ENCODE results near the gene AXDND1. TPM values are rescaled to one million over a fixed set of nuclear protein-coding genes. Genes with fewer than 3 reads are reported as not detected.

Gene AXDND1
- total RNA-seq: 0.12 and 0.49 TPM in 2 replicates

GRCh38 chr1:179365342-179366092 is at the start of gene AXDND1:
Gene AXDND1, plus strand, starts transcription at chr1:179365971. Its CDS starts 539 bp downstream, at chr1:179366510.

GRCh38 chr1:179575497-179576314 is 209.9 kb downstream of the AXDND1 start, which contains the start of gene NPHS2:
Gene NPHS2, minus strand, starts transcription at chr1:179575948. Its CDS starts 84 bp downstream, at chr1:179575864.

GRCh38 chr1:179591592-179592580 is 226.1 kb downstream of the AXDND1 start, which contains the start of gene TDRD5:
Gene TDRD5, plus strand, starts transcription at chr1:179591832. Its CDS starts 784 bp downstream, at chr1:179592616.

Small RNA genes lying within 50 kb of the gene (small RNA-seq; reads per million reads assigned to genes)
- gene MEF2AP1 (not detected), gene RNU5F-2P (not detected)

Other genes starting within 250 kb of the AXDND1 start
- gene ABL2, start 136.3 kb upstream of the AXDND1 start, total RNA-seq: 96.9 and 110 TPM in 2 replicates
- 30.7 and 31.2 TPM in 2 replicates for gene SOAT1, start 72.2 kb upstream of the AXDND1 start, total RNA-seq
- gene NPHS2, start 210.0 kb downstream of the AXDND1 start, total RNA-seq: not detected in 2 replicates
- not detected in 2 replicates for gene TDRD5, start 225.9 kb downstream of the AXDND1 start, total RNA-seq